Measurements from ENCODE around the gene MAGEA4. TPM values are rescaled to one million over a fixed set of nuclear protein-coding genes. Genes with fewer than 3 reads are reported as not detected.

Gene MAGEA4
- total and polyA plus RNA-seq, 10 of the 15 experiments (the other 5 are each of a cell fraction or from before 2014, with no cell fraction given), result not detected

DNA sequence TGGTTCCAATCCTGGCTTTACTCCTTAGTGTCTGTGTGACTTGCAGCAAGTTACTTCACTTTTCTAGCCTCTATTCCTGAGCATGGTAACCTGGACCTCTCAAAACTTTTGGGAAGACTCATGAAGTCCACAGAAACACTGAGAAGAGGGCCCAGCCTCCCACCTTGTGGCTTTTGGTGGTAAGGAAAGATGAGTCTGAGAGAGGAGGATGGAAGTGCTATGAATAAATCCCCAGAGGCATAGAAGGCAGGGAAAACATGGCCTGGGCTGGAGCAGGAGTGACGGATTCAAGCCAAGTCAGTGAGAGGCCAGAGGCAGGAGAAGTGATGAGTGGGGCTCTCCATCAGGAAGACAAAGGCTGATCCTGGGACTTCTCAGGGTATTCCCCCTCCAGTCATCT, 10.9 kb upstream of the MAGEA4 start:
- RAD21 ChIA-PET (ENCODE audit: unreplicated experiment), result interaction anchor here (0.6 kb wide), 1 partner anchor 42 kb away, joined by 3 read pairs; no protein-coding TSS in a partner anchor
- DNase-seq (ENCODE audit: low read depth, low spot score) (no peak), ATAC-seq (no peak), FAIRE-seq (no peak)
- H3K9me3 ChIP-seq (replicated peaks; ENCODE audit: control insufficient read depth, insufficient read depth, low read length), result no peaks in the 10 kb centered on the region
- no TSS peak for BruUV-seq (replicated peaks)
- no peak overlapping the region for H3K9ac ChIP-seq (ENCODE audit: control insufficient read depth, insufficient read depth, low read length)
- no peaks in the 10 kb centered on the region for H3K79me2 ChIP-seq (ENCODE audit: control insufficient read depth, insufficient read depth, low read length)
- POLR2A ChIA-PET, result no interaction called here
- H4K20me1 ChIP-seq (ENCODE audit: control insufficient read depth, insufficient read depth), result no peaks in the 10 kb centered on the region
- in situ Hi-C loops (cut with MboI), result no loop called here
- CTCF ChIA-PET, result interaction anchor here (0.7 kb wide), 1 partner anchor 443 kb away, joined by 3 read pairs; no protein-coding TSS in a partner anchor
- SMC1A ChIA-PET (ENCODE audit: uncharacterized antibody, unreplicated experiment), result no interaction called here
- H3K27ac ChIP-seq (ENCODE audit: control insufficient read depth, insufficient read depth), result no peak overlapping the region
- TF ChIP-seq BHLHE40 (IDR thresholded peaks at IDR 0.05; ENCODE audit: borderline replicate concordance in 1 of 2, low read depth in 2 of 2, low read length in 1 of 2) (no peak), FOXK2 (IDR thresholded peaks at IDR 0.05) (no peak), RBBP5 (conservative IDR thresholded peaks at IDR 0.05) (no peak), MTA3 (IDR thresholded peaks at IDR 0.05; ENCODE audit: borderline replicate concordance, low read length) (no peak), NR2F1 (conservative IDR thresholded peaks at IDR 0.05) (no peak), SP1 (IDR thresholded peaks at IDR 0.05; ENCODE audit: low read depth, low read length) (no peak), SMAD1 (IDR thresholded peaks at IDR 0.05; ENCODE audit: low read depth, partially characterized antibody) (no peak), CHD1 (IDR thresholded peaks at IDR 0.05; ENCODE audit: low read depth, low read length) (no peak), SPI1 (IDR thresholded peaks at IDR 0.05; ENCODE audit: borderline replicate concordance, insufficient read depth, low read depth, low read length) (no peak), BMI1 (IDR thresholded peaks at IDR 0.05; ENCODE audit: borderline replicate concordance) (no peak), RELA (IDR thresholded peaks at IDR 0.05; ENCODE audit: borderline replicate concordance, partially characterized antibody) (no peak), CBX5 (IDR thresholded peaks at IDR 0.05; ENCODE audit: low read depth) (no peak)
- TF ChIP-seq, protein P1, sequence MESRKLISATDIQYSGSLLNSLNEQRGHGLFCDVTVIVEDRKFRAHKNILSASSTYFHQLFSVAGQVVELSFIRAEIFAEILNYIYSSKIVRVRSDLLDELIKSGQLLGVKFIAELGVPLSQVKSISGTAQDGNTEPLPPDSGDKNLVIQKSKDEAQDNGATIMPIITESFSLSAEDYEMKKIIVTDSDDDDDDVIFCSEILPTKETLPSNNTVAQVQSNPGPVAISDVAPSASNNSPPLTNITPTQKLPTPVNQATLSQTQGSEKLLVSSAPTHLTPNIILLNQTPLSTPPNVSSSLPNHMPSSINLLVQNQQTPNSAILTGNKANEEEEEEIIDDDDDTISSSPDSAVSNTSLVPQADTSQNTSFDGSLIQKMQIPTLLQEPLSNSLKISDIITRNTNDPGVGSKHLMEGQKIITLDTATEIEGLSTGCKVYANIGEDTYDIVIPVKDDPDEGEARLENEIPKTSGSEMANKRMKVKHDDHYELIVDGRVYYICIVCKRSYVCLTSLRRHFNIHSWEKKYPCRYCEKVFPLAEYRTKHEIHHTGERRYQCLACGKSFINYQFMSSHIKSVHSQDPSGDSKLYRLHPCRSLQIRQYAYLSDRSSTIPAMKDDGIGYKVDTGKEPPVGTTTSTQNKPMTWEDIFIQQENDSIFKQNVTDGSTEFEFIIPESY (IDR thresholded peaks at IDR 0.05), result no peak
- TF ChIP-seq, protein P2, sequence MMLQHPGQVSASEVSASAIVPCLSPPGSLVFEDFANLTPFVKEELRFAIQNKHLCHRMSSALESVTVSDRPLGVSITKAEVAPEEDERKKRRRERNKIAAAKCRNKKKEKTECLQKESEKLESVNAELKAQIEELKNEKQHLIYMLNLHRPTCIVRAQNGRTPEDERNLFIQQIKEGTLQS (IDR thresholded peaks at IDR 0.05; ENCODE audit: borderline replicate concordance, extremely low read depth, low read depth, low read length), result no peak
- TF ChIP-seq, protein P3, sequence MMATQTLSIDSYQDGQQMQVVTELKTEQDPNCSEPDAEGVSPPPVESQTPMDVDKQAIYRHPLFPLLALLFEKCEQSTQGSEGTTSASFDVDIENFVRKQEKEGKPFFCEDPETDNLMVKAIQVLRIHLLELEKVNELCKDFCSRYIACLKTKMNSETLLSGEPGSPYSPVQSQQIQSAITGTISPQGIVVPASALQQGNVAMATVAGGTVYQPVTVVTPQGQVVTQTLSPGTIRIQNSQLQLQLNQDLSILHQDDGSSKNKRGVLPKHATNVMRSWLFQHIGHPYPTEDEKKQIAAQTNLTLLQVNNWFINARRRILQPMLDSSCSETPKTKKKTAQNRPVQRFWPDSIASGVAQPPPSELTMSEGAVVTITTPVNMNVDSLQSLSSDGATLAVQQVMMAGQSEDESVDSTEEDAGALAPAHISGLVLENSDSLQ (IDR thresholded peaks at IDR 0.05), result no peak
- intact Hi-C loops (cut with micrococcal nuclease; ENCODE audit: unreplicated experiment), result no loop called here
- no peaks in the 10 kb centered on the region for H3K36me3 ChIP-seq (ENCODE audit: control insufficient read depth in 2 of 2, insufficient read depth in 2 of 2, low read length in 1 of 2)
- H3K4me3 ChIP-seq, result no peak overlapping the region
- WGBS (ENCODE audit: insufficient coverage, insufficient replicate concordance, low lambda C conversion rate, missing lambda C conversion rate), result 20% methylated on average over 1 of the region's 1 CpG
- H2AFZ ChIP-seq (ENCODE audit: control insufficient read depth, low read depth, low read length), result no peak overlapping the region
- no peaks in the 10 kb centered on the region for H3K27me3 ChIP-seq (replicated peaks in 1 of 2; ENCODE audit: control insufficient read depth in 2 of 2, insufficient read depth in 2 of 2, low read length in 1 of 2)
- H3K4me2 ChIP-seq (ENCODE audit: control insufficient read depth, insufficient read depth), result no peak overlapping the region
- H3K4me1 ChIP-seq (ENCODE audit: control insufficient read depth, insufficient read depth, low read length), result no peaks in the 10 kb centered on the region
